Renal cortical epithelial cell (primary cell): Measurements from ENCODE around the gene GEMIN5. TPM values are rescaled to one million over a fixed set of nuclear protein-coding genes. Genes with fewer than 3 reads are reported as not detected.
A peak's percentile ranks its signal among the peaks of the same experiment; 100 is the strongest.
"Not testable (repeated sequence)": the region's sequence is repeated elsewhere in the genome, so short reads cannot be mapped to it uniquely, and the experiment has no call there.

Experiments
- DNase-seq: peaks from one replicate; pipeline ENCODE4 v3.0.0-alpha.2; 2011; ENCODE audit warnings: low read depth
- total RNA-seq: library from RNA; depleted of rRNA; stranded (reverse); fragments of >200 nt; gene quantifications from 2 replicates; pipeline ENCODE4 v1.2.3, GENCODE V29; 2014

Gene GEMIN5
- total RNA-seq, 1 donor from 2014 or later: 21.5 TPM

- DNase-seq: no peak
These were observed 6.7 kb upstream of the GEMIN5 start for GRCh38 chr5:154944716-154945115.

GRCh38 chr5:154943527-154943926, 5.5 kb upstream of the GEMIN5 start:
- no peak for DNase-seq

GRCh38 chr5:154940772-154941620, 3.0 kb upstream of the GEMIN5 start, which contains the start of gene MRPL22:
Gene MRPL22 (plus strand): TSS chr5:154941073. CDS start chr5:154941111, 38 bp downstream.
- DNase-seq: peak; percentile 90

- no peak for DNase-seq
These were observed 2.4 kb upstream of the GEMIN5 start for GRCh38 chr5:154940375-154940771.

- not testable (repeated sequence) for DNase-seq
These were observed 1.4 kb upstream of the GEMIN5 start for GRCh38 chr5:154939387-154939786.

GRCh38 chr5:154937186-154937717, 759 bp downstream of the GEMIN5 start:
- DNase-seq: no peak

- DNase-seq: no peak
These were observed 3.1 kb downstream of the GEMIN5 start for GRCh38 chr5:154934881-154935280.

- no peak for DNase-seq
These were observed 4.5 kb downstream of the GEMIN5 start for GRCh38 chr5:154933537-154933936.

GRCh38 chr5:154923441-154924430, 14.3 kb downstream of the GEMIN5 start:
- no peak for DNase-seq

GRCh38 chr5:154917757-154918156, 20.3 kb downstream of the GEMIN5 start:
- DNase-seq: no peak

GRCh38 chr5:154916874-154917273, 21.1 kb downstream of the GEMIN5 start:
- no peak for DNase-seq

GRCh38 chr5:154905601-154906000, 32.4 kb downstream of the GEMIN5 start:
- not testable (repeated sequence) for DNase-seq

GRCh38 chr5:154901913-154902312, 36.1 kb downstream of the GEMIN5 start:
- no peak for DNase-seq

GRCh38 chr5:154901276-154901675, 36.7 kb downstream of the GEMIN5 start:
- DNase-seq: no peak

GRCh38 chr5:154900066-154900465, 37.9 kb downstream of the GEMIN5 start:
- no peak for DNase-seq

- no peak for DNase-seq
These were observed 38.7 kb downstream of the GEMIN5 start for GRCh38 chr5:154899151-154899816.

GRCh38 chr5:154898210-154898609, 39.8 kb downstream of the GEMIN5 start:
- no peak for DNase-seq

- DNase-seq: no peak
These were observed 41.3 kb downstream of the GEMIN5 start for GRCh38 chr5:154896562-154897165.

GRCh38 chr5:154895606-154896561, 42.1 kb downstream of the GEMIN5 start:
- no peak for DNase-seq

- DNase-seq: no peak
These were observed 44.6 kb downstream of the GEMIN5 start for GRCh38 chr5:154893381-154893780.
